GM10847 (cell line): ENCODE measurements around the gene PEDS1.

ENCODE experiments used
- POLR2A ChIP-seq: IDR thresholded peaks from 2 replicates; pipeline ENCODE4 v1.6.1; 2011; ENCODE audit not compliant: insufficient read length; ENCODE audit errors: extremely low read depth

PEDS1 gene

DNA sequence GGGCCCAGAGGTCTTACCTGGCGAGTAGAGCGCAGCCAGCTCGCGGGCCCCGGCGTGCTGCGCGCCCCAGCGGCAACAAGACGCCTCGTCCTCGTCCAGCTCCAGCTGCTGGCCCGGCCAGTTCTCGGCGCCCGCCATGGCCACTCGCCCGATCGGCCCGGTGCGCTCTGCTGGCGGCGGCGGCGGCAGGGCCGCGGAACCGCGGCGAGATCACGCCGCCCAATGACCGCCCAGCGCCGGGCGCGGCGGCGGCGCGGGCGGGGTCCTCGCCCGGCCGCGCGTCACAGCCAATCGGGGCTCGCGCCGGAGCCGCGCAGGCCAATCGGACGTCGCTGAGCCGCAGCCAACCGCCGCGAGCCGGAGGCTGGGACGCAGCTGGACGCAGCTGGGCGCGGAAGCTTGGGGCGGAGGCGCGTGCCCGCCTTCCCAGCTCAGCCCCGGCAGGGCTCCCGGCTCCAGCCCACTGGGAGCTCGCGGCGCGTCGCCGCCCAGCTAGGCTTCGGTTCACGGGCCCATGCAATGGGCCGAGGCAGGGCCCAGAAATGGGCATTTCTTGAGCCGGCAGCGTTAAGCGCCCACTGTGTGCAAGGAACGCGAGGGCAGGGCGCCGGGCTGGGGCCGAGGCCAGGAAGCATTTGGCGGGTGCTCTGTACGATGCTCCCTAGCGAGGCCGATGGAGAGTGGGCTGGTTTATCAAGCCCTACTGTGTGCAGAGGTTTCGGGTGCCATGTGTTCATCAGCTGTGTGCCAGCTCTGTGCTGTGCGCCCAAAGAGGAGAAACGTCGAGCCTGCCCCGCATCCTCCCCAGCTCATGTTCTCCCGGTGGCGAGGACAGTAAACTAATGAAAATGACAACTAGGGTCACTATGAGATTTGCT lies at the start of gene PEDS1:
Gene PEDS1, minus strand, starts transcription at position 224 of the 878 bp plus-strand sequence. Its CDS starts 86 bp downstream, at position 138.
- peak; percentile 71 for TF ChIP-seq POLR2A

DNA sequence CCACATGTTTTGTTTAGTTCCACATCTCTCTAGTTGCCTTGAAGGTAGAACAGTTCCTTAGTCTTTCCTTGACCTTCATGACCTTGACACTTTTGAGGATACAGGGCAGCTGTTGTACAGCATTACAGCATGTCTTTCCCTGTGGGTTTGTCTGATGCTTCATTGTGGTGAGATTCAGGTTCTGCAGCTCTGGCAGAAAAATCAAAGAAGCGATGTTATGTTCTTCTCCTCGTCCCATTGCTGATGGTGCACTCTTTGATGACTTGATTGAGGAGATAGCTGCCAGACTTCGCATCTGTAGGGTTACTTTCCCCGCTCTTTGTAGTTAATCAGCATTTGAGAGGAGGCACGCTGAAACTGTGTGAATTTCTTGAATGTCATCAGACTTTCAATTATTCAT lies 49.2 kb upstream of the PEDS1 start:
- TF ChIP-seq POLR2A: no peak

GRCh38 chr20:50200482-50201104 lies 47.1 kb upstream of the PEDS1 start:
- TF ChIP-seq POLR2A: no peak

DNA sequence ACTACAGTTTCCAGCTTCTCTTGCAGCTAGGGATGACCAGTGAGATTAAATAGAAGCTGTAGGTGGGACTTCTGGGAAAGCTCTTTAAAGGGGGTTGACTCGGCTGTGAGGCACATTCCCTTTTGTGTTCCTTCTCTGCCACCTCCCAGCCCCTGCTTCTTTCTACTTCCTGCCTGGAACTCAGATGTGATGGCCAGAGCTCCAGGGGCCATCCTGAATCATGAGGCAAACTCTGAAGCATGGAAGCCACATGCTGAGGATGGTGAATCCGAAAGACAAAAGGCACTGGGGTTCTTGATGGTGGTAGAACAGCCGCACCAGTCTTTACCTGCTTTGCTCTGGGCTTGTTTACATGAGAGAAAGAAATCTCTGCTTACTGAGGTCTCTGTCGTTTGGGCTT lies 46.2 kb upstream of the PEDS1 start:
- no peak for TF ChIP-seq POLR2A

- no peak for TF ChIP-seq POLR2A
These were observed 45.2 kb upstream of the PEDS1 start for GRCh38 chr20:50198716-50199115.

GRCh38 chr20:50198180-50198666 lies 44.7 kb upstream of the PEDS1 start:
- TF ChIP-seq POLR2A: no peak

DNA sequence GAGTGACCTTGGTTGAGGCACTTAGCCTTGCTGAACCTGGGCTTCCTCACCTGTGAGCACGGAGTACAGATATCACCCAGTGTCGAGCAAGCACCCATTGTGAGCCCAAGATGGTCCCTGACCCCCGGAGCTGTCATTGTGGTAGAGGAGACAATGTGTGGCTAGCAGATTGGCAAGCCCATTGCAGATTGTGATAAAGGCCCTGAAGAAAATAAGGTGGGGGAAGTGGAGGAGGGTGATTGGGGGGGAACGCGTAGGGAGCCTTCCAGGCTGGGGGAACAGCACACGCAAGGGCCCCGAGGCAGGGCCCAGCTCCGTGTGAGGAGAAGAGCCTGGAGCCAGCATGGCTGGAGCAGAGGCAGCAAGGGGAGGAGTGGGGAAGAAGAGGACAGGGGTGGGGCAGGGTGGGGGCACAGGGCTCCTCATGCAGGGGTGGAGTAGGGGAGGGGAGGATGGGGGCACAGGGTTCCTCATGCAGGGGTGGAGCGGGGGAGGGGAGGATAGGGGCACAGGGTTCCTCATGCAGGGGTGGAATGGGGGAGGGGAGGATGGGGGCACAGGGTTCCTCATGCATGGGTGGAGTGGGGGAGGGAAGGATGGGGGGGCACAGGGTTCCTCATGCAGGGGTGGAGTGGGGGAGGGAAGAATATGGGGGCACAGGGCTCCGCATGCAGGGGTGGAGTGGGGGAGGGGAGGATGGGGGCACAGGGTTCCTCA lies 44.1 kb upstream of the PEDS1 start:
- TF ChIP-seq POLR2A: no peak

- no peak for TF ChIP-seq POLR2A
These were observed 43.4 kb upstream of the PEDS1 start for GRCh38 chr20:50196896-50197295.

DNA sequence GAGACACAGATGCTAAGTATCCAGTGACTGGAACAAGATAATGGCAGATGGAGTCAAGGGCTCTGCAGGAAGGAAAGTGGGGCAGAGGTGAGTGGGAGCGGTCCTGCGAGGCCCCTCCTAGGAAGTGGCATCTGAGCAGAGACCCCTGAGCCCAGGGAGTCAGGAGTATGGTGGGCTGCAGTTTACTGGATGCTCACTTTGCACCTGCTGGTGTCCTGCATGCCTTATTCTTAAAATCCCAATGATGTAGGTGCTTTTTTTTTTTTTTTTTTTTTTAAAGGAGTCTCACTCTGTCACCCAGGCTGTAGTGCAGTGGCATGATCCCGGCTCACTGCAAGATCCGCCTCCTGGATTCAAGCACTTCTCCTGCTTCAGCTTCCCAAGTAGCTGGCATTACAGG lies 42.7 kb upstream of the PEDS1 start:
- no peak for TF ChIP-seq POLR2A

GRCh38 chr20:50195524-50196120 lies 42.1 kb upstream of the PEDS1 start:
- TF ChIP-seq POLR2A: no peak

DNA sequence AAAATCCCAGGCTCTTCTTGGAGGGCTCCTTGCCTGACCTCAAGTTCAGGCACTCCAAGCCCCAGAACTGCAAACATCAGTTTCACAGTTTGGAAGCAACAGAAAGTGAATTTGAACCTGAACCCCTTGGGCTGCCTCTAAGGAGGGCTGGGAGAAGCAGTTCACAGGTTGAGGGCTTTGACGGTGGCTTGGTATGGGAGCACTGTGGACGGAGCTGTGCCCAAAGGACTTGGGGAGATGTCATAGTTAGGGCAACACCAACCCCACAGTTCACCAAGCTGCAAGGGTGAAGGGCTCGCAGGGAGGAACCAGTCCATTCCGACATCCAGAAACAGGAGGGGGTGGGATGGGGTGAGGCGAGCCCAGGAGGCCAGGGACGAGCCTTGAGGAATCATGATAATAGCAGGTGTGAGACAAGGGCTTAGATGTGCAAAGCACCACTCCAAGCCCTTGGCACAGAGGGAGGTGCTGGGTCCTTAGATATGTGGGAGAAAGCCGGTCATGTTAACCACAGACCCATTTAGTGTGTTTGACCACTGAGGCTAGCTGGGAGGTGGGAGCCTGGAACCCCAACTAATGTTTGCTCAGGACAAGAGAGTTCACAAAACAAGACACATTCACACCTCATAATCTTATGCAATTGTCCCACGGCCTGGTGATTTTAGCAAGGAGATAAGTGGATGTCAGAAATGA lies 41.5 kb upstream of the PEDS1 start:
- TF ChIP-seq POLR2A: no peak

DNA sequence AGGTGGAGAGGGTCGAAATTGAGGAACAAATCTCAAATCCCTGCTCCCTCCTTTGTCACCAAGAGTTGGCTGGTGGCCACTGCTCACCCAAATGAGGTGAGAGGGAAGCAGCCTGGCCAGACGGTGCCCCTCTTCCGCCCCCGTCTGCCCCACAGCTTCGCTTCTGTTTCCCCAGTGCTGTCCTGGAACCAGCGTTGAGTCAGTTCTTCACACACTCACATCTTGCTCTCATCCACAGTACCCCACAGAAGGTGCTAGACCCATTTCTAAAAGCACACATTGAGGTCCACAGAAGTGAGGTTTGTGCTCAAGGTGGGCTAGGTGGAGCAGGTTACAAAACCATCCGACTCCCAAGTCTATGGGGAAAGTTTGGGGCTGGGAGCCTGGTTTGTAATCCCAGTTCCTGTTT lies 40.9 kb upstream of the PEDS1 start:
- TF ChIP-seq POLR2A: no peak

- no peak for TF ChIP-seq POLR2A
These were observed 40.4 kb upstream of the PEDS1 start for GRCh38 chr20:50193836-50194421.

DNA sequence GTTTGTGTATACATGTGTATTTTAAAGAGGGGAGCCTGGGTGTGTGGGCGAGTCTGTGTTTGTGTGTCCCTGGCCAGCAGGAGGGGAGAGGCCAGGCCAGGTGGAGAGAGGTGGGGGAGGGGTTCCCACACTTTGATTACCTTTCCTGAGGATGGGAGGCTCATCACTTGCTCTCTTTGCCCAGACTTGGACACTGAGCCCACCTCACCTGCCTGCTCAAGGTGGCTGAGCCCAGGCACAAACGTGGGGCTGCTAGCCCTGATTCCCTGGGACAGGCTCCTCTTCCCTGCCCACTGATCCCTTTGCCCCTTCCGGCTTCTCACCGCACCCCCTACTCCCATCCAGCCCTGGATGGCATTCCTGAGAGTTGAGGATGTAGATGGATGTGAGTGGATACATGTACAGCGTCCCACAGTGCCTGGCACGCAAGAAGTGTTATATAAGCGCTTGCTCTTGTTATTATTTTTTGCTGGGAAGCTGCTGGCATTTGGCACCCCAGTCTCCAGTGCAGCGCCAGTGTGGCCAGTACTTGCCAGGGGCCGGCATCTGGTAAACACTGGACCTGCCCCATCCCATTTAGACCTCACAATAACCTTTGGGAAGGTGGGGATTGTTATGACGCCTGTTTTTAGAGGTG lies 39.8 kb upstream of the PEDS1 start:
- no peak for TF ChIP-seq POLR2A
